ENCODE data around the gene MYO1B.

Gene MYO1B

DNA sequence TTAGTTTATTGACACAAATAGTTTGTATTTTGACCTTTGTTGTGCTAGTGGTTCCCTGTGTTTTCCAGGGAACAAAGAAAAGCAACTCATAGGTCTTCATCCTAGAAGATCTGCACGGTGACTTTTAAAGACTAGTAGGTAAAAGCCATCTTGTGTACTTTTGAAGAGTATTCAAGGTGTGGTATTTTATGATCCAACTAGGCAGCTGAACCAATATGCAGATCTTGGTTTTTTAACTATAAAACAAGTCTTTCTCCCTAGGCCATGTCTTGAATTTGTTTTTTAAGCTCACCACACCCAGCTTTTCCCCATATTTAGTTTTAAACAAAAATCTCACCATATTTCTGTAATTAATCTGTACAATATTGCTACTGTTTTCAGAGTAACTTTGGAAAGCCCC is 30.0 kb upstream of the MYO1B start:
- peaks cover 6% of the 10 kb centered on the region; the same call in 1 of the 2 replicates for H3K9me3 ChIP-seq (ENCODE audit: low read length)
- no peak overlapping the region for H2AFZ ChIP-seq (ENCODE audit: low read length)
- no peak overlapping the region for H3K9ac ChIP-seq (ENCODE audit: low read length)
- H4K20me1 ChIP-seq (ENCODE audit: insufficient read depth, low read length): no peaks in the 10 kb centered on the region
- no peaks in the 10 kb centered on the region for H3K79me2 ChIP-seq (ENCODE audit: insufficient read depth, low read length)
- no peaks in the 10 kb centered on the region for H3K4me1 ChIP-seq (ENCODE audit: insufficient read depth, low read length, severe bottlenecking)
- H3F3A ChIP-seq (ENCODE audit: insufficient read depth, low read length): no peaks in the 10 kb centered on the region
- H3K9me2 ChIP-seq (ENCODE audit: low read depth, low read length): no peaks in the 10 kb centered on the region
- H3K4me2 ChIP-seq (ENCODE audit: low read length): no peak overlapping the region
- H3K4me3 ChIP-seq (ENCODE audit: low read depth, low read length, poor library complexity, severe bottlenecking): no peak overlapping the region
- no peaks in the 10 kb centered on the region for H3K27me3 ChIP-seq (ENCODE audit: insufficient read depth, low read length)
- H3K27ac ChIP-seq (ENCODE audit: low read depth, low read length, poor library complexity, severe bottlenecking): no peak overlapping the region
- no peaks in the 10 kb centered on the region for H3K36me3 ChIP-seq (ENCODE audit: insufficient read depth, low read length)
- TF ChIP-seq CTCF (IDR thresholded peaks at IDR 0.05; ENCODE audit: low read length): no peak
- no peak for TF ChIP-seq EZH2 (IDR thresholded peaks at IDR 0.05; ENCODE audit: borderline replicate concordance, low read length)

DNA sequence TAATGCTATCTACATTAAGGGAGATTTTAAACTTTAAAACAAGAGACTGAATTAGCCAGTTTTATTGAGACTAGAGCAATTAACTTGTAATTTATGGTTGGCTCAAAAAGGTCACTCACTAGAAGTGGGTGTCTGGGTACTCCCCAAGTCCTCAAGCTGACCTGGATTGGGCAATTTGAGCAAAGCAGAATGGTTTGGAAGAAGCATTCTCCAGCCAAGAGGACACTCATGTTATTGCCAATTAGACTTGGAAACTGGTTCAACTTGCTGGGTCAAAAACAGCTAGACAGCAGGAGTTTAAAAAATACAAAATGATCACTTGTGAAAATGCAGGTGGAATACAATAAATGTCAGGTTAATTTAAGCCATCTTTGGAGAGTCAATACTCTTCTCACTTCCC is 29.5 kb upstream of the MYO1B start:
- Histone ChIP-seq H3K9ac (ENCODE audit: low read length) (no peak overlapping the region), H3K4me1 (ENCODE audit: insufficient read depth, low read length, severe bottlenecking) (no peaks in the 10 kb centered on the region), H3K9me3 (ENCODE audit: low read length) (peaks cover 6% of the 10 kb centered on the region; the same call in 1 of the 2 replicates)

GRCh38 chr2:191217580-191217979 is 27.6 kb upstream of the MYO1B start:
- no peak overlapping the region for H3K9ac ChIP-seq (ENCODE audit: low read length)
- no peak overlapping the region for H3K27ac ChIP-seq (ENCODE audit: low read depth, low read length, poor library complexity, severe bottlenecking)
- H3F3A ChIP-seq (ENCODE audit: insufficient read depth, low read length): no peaks in the 10 kb centered on the region
- no peaks in the 10 kb centered on the region for H3K36me3 ChIP-seq (ENCODE audit: insufficient read depth, low read length)
- H2AFZ ChIP-seq (ENCODE audit: low read length): no peak overlapping the region
- TF ChIP-seq CTCF (IDR thresholded peaks at IDR 0.05; ENCODE audit: low read length) (no peak), EZH2 (IDR thresholded peaks at IDR 0.05; ENCODE audit: borderline replicate concordance, low read length) (no peak)
- H3K4me1 ChIP-seq (ENCODE audit: insufficient read depth, low read length, severe bottlenecking): no peaks in the 10 kb centered on the region
- H3K4me3 ChIP-seq (ENCODE audit: low read depth, low read length, poor library complexity, severe bottlenecking): no peak overlapping the region
- no peaks in the 10 kb centered on the region for H3K9me3 ChIP-seq (ENCODE audit: low read length)
- H4K20me1 ChIP-seq (ENCODE audit: insufficient read depth, low read length): no peaks in the 10 kb centered on the region
- H3K9me2 ChIP-seq (ENCODE audit: low read depth, low read length): no peaks in the 10 kb centered on the region
- no peaks in the 10 kb centered on the region for H3K79me2 ChIP-seq (ENCODE audit: insufficient read depth, low read length)
- H3K4me2 ChIP-seq (ENCODE audit: low read length): no peak overlapping the region
- no peaks in the 10 kb centered on the region for H3K27me3 ChIP-seq (ENCODE audit: insufficient read depth, low read length)

More for the DNA sequence above, 29.5 kb upstream of the MYO1B start:
- TF ChIP-seq EZH2 (IDR thresholded peaks at IDR 0.05; ENCODE audit: borderline replicate concordance, low read length) (no peak), CTCF (IDR thresholded peaks at IDR 0.05; ENCODE audit: low read length) (no peak)
- Histone ChIP-seq H3K4me3 (ENCODE audit: low read depth, low read length, poor library complexity, severe bottlenecking) (no peak overlapping the region), H3K27ac (ENCODE audit: low read depth, low read length, poor library complexity, severe bottlenecking) (no peak overlapping the region), H3K36me3 (ENCODE audit: insufficient read depth, low read length) (no peaks in the 10 kb centered on the region), H3K4me2 (ENCODE audit: low read length) (no peak overlapping the region), H3K27me3 (ENCODE audit: insufficient read depth, low read length) (no peaks in the 10 kb centered on the region), H3F3A (ENCODE audit: insufficient read depth, low read length) (no peaks in the 10 kb centered on the region), H4K20me1 (ENCODE audit: insufficient read depth, low read length) (no peaks in the 10 kb centered on the region), H3K9me2 (ENCODE audit: low read depth, low read length) (no peaks in the 10 kb centered on the region), H3K79me2 (ENCODE audit: insufficient read depth, low read length) (no peaks in the 10 kb centered on the region), H2AFZ (ENCODE audit: low read length) (no peak overlapping the region)
